SJCRH30 (cell line): ENCODE results near the gene MEP1A. TPM values are rescaled to one million over a fixed set of nuclear protein-coding genes. Genes with fewer than 3 reads are reported as not detected.

Source experiments
- DNase-seq, 2 experiments: peaks; one replicate each; pipeline ENCODE4 v3.0.0-alpha.2; 2015 to 2020
- H3K27ac ChIP-seq: fragments of 250-450 bp; sonication (Bioruptor Pico); 2 replicates; pipeline ENCODE4 v1.5.1; 2020; ENCODE audit warnings: mild to moderate bottlenecking, moderate library complexity
- H3K27me3 ChIP-seq: fragments of 250-450 bp; sonication (Bioruptor Pico); 2 replicates; pipeline ENCODE4 v1.5.1; 2020; ENCODE audit warnings: mild to moderate bottlenecking, moderate library complexity
- H3K36me3 ChIP-seq: fragments of 250-450 bp; sonication (Bioruptor Pico); 2 replicates; pipeline ENCODE4 v1.5.1; 2020; ENCODE audit warnings: mild to moderate bottlenecking, moderate library complexity
- H3K4me1 ChIP-seq: fragments of 250-450 bp; sonication (Bioruptor Pico); 2 replicates; pipeline ENCODE4 v1.5.1; 2020; ENCODE audit warnings: mild to moderate bottlenecking, moderate library complexity
- H3K4me3 ChIP-seq: fragments of 250-450 bp; sonication (Bioruptor Pico); 2 replicates; pipeline ENCODE4 v1.5.1; 2020; ENCODE audit warnings: mild to moderate bottlenecking, moderate library complexity
- H3K9me3 ChIP-seq: fragments of 250-450 bp; sonication (Bioruptor Pico); replicated peaks from 2 replicates; pipeline ENCODE4 v1.5.1; 2020; ENCODE audit warnings: mild to moderate bottlenecking, moderate library complexity
- total RNA-seq: library from RNA; depleted of rRNA; stranded (reverse); fragments of >200 nt; shearing (Covaris generic); gene quantifications from 2 replicates; pipeline ENCODE4 v1.2.3, GENCODE V29; 2014; rRNA removed

MEP1A gene
- total RNA-seq, 1 experiment from 2014 or later: not detected

GRCh38 chr6:46882645-46883044, 89.5 kb downstream of the MEP1A start:
- no peak overlapping the region for H3K4me3 ChIP-seq
- H3K4me1 ChIP-seq: no peaks in the 10 kb centered on the region
- no peaks in the 10 kb centered on the region for H3K9me3 ChIP-seq
- DNase-seq: no peak
- H3K27me3 ChIP-seq: no peaks in the 10 kb centered on the region
- no peaks in the 10 kb centered on the region for H3K36me3 ChIP-seq
- H3K27ac ChIP-seq: no peak overlapping the region

GRCh38 chr6:46888031-46888430, 94.8 kb downstream of the MEP1A start:
- Histone ChIP-seq H3K4me1 (no peaks in the 10 kb centered on the region), H3K36me3 (no peaks in the 10 kb centered on the region), H3K27ac (no peak overlapping the region), H3K9me3 (no peaks in the 10 kb centered on the region), H3K4me3 (no peak overlapping the region), H3K27me3 (no peaks in the 10 kb centered on the region)
- no peak for DNase-seq

- no peak overlapping the region for H3K4me3 ChIP-seq
- no peak overlapping the region for H3K27ac ChIP-seq
- no peaks in the 10 kb centered on the region for H3K36me3 ChIP-seq
- no peak for DNase-seq
- H3K27me3 ChIP-seq: no peaks in the 10 kb centered on the region
- no peaks in the 10 kb centered on the region for H3K9me3 ChIP-seq
- no peaks in the 10 kb centered on the region for H3K4me1 ChIP-seq
Observed at GRCh38 chr6:46888578-46888977, 95.4 kb downstream of the MEP1A start.

Other genes with a start within 250 kb of the MEP1A start
- gene CYP39A1, start 140.6 kb upstream of the MEP1A start, total RNA-seq: 2.5 and 2.6 TPM in 2 replicates
- 0.33 and 0.81 TPM in 2 replicates for gene SLC25A27, start 140.4 kb upstream of the MEP1A start, total RNA-seq
- 0.10 TPM in 1 of 2 replicates, not detected in the other for gene TDRD6, start 105.5 kb upstream of the MEP1A start, total RNA-seq
- not detected in 2 replicates for gene PLA2G7, start 58.0 kb upstream of the MEP1A start, total RNA-seq
- gene ANKRD66, start 46.5 kb upstream of the MEP1A start, total RNA-seq: not detected in 2 replicates
- 0.30 and 0.35 TPM in 2 replicates for gene ADGRF5, start 128.5 kb downstream of the MEP1A start, total RNA-seq
- gene ADGRF1, start 248.9 kb downstream of the MEP1A start, total RNA-seq: not detected in 2 replicates